Stomach (tissue), 19 donors: Measurements from ENCODE around the gene FUCA2. TPM values are rescaled to one million over a fixed set of nuclear protein-coding genes. Genes with fewer than 3 reads are reported as not detected.

ENCODE experiments used
- DNase-seq, 2 donors: peaks; one replicate each; pipeline versions ENCODE4 v3.0.0 to v3.0.0-alpha.2; 2013 to 2019
- H3K27ac ChIP-seq, 5 donors: fragments of 200-600 bp in 4 of 5; sonication (generic) in 4 of 5; one replicate each; pipeline ENCODE4 v1.5.1; 2013 to 2019; ENCODE audit warnings: mild to moderate bottlenecking in 1 of 5, moderate library complexity in 1 of 5
- H3K27me3 ChIP-seq, 3 donors: fragments of 200-600 bp; sonication (generic); one replicate each; pipeline ENCODE4 v1.5.1; 2017 to 2019; ENCODE audit warnings: mixed run types in 1 of 3
- H3K36me3 ChIP-seq, 4 donors: fragments of 200-600 bp; sonication (generic); 1 replicate in 3 of 4; 2 replicates in 1 of 4; pipeline ENCODE4 v1.5.1; 2016 to 2019
- H3K4me1 ChIP-seq, 4 donors: fragments of 200-600 bp; sonication (generic); one replicate each; pipeline ENCODE4 v1.5.1; 2016 to 2019
- H3K4me3 ChIP-seq, 4 donors: fragments of 200-600 bp; sonication (generic) in 3 of 4; one replicate each; pipeline ENCODE4 v1.5.1; 2016 to 2019; ENCODE audit warnings: mild to moderate bottlenecking in 1 of 4
- H3K9me3 ChIP-seq, 4 donors: fragments of 200-600 bp; sonication (generic); one replicate each; pipeline ENCODE4 v1.5.1; 2016 to 2019
- CTCF ChIP-seq, 7 experiments: fragments of 450-650 bp in 4 of 7; fragments of 200-600 bp in 3 of 7; sonication (generic) in 3 of 7; IDR thresholded peaks; one replicate each; pipeline ENCODE4 v1.5.1; 2016 to 2019; ENCODE audit warnings: antibody characterized with exemption in 7 of 7, control low read depth in 2 of 7, mild to moderate bottlenecking in 1 of 7
- EP300 ChIP-seq: sonication (generic); formaldehyde crosslinking; IDR thresholded peaks from one replicate; pipeline ENCODE4 v1.6.1; 2017; ENCODE audit warnings: antibody characterized with exemption
- POLR2A ChIP-seq, 4 donors: fragments of 450-650 bp; IDR thresholded peaks; one replicate each; pipeline ENCODE4 v1.6.1; 2016; ENCODE audit warnings: antibody characterized with exemption in 4 of 4, control low read depth in 2 of 4, mild to moderate bottlenecking in 1 of 4, moderate library complexity in 1 of 4
- POLR2AphosphoS5 ChIP-seq, 3 donors: sonication (generic); formaldehyde crosslinking; IDR thresholded peaks; one replicate each; pipeline ENCODE4 v1.6.1; 2016; ENCODE audit warnings: antibody characterized with exemption in 3 of 3
- WGBS, 5 donors: extraction: QIAGEN DNeasy Blood & Tissue Kit in 3 of 5; methylation state at CpG; one replicate each; pipeline versions ENCODE4 v1.1.5 to v1.1.7; 2013 to 2018; 5-methylcytosine and 5-hydroxymethylcytosine counted together
- intact Hi-C: fragments of 100-400 bp; cut with DNase I; formaldehyde crosslinking; loops from one replicate; pipeline ENCODE4 v1.15.1; 2023; ENCODE audit warnings: low total_unique reads
- long read RNA-seq, 10 donors: transcript quantifications; one replicate each; lab custom pipeline, GENCODE V29; 2026
- polyA plus RNA-seq, 3 donors: library from polyadenylated mRNA; stranded (reverse); fragments of 200-250 nt; gene quantifications; one replicate each; pipeline ENCODE4 v1.2.3, GENCODE V29; 2013
- total RNA-seq, 5 donors: library from RNA; depleted of rRNA; stranded (reverse); fragments of >200 nt; gene quantifications; one replicate each; pipeline versions ENCODE4 v1.1.0 to v1.2.3, GENCODE V29; 2014 to 2016
- donor health status: healthy with polysubstance abuse.
- donor health status: Bipolar disorder and iron deficiency.
- donor health status: healthy.

Gene FUCA2
- 10 to 100 TPM; 12.9 to 53.8 (median 26.8) TPM for total RNA-seq
- polyA plus RNA-seq = 10 to 100 TPM; 18.2 to 26.1 (median 25.2) TPM
- long read RNA-seq, donor 1, transcript FUCA2-201 (7 exons, 2,356 nt) = major isoform, 10 of 10 reads
- long read RNA-seq, donor 1, partial matches to known transcripts = 0 of 10 reads
- long read RNA-seq, donor 1, other reads (novel, unspliced or antisense) = 0 of 10 reads
- long read RNA-seq, donor 2, transcript FUCA2-201 (7 exons, 2,356 nt) = major isoform, 19 of 20 reads
- long read RNA-seq, donor 2, partial matches to known transcripts = 0 of 20 reads
- long read RNA-seq, donor 2, other reads (novel, unspliced or antisense) = 0 of 20 reads
- long read RNA-seq, donor 3, transcript FUCA2-201 (7 exons, 2,356 nt) = major isoform, 11 of 12 reads
- long read RNA-seq, donor 3, partial matches to known transcripts = 0 of 12 reads
- long read RNA-seq, donor 3, other reads (novel, unspliced or antisense) = 0 of 12 reads
- long read RNA-seq, donor 4, partial matches to known transcripts = 0 of 1 reads
- long read RNA-seq, donor 4, other reads (novel, unspliced or antisense) = 0 of 1 reads
- long read RNA-seq, donor 5, transcript FUCA2-201 (7 exons, 2,356 nt) = major isoform, 13 of 13 reads
- long read RNA-seq, donor 5, partial matches to known transcripts = 0 of 13 reads
- long read RNA-seq, donor 5, other reads (novel, unspliced or antisense) = 0 of 13 reads
- long read RNA-seq, donor 6, transcript FUCA2-201 (7 exons, 2,356 nt) = major isoform, 23 of 39 reads
- long read RNA-seq, donor 6, partial matches to known transcripts = 15 of 39 reads
- long read RNA-seq, donor 6, other reads (novel, unspliced or antisense) = 0 of 39 reads
- long read RNA-seq, donor 7, transcript FUCA2-201 (7 exons, 2,356 nt) = major isoform, 14 of 31 reads
- long read RNA-seq, donor 7, partial matches to known transcripts = 17 of 31 reads
- long read RNA-seq, donor 7, other reads (novel, unspliced or antisense) = 0 of 31 reads
- long read RNA-seq, donor 8, transcript FUCA2-201 (7 exons, 2,356 nt) = major isoform, 18 of 18 reads
- long read RNA-seq, donor 8, partial matches to known transcripts = 0 of 18 reads
- long read RNA-seq, donor 8, other reads (novel, unspliced or antisense) = 0 of 18 reads
- long read RNA-seq, donor 9, transcript FUCA2-201 (7 exons, 2,356 nt) = major isoform, 14 of 14 reads
- long read RNA-seq, donor 9, partial matches to known transcripts = 0 of 14 reads
- long read RNA-seq, donor 9, other reads (novel, unspliced or antisense) = 0 of 14 reads
- long read RNA-seq, donor 10, transcript FUCA2-201 (7 exons, 2,356 nt) = major isoform, 11 of 11 reads
- long read RNA-seq, donor 10, partial matches to known transcripts = 0 of 11 reads
- long read RNA-seq, donor 10, other reads (novel, unspliced or antisense) = 0 of 11 reads

GRCh38 chr6:143510991-143511891 lies at the start of gene FUCA2:
Gene FUCA2 (minus strand): TSS chr6:143511720. CDS start chr6:143511634, 86 bp downstream.
- Histone ChIP-seq H3K4me1 (peaks cover 12 to 61% (median 43%) of the 10 kb centered on the region in 4 donors), H3K4me3 (peak within 1 kb of the TSS; percentile 69 to 80 (median 80)), H3K9me3 (no peaks in the 10 kb centered on the region), H3K36me3 (peaks cover 0 to 12% (median 11%) of the 10 kb centered on the region in 4 donors), H3K27ac (peak within 1 kb of the TSS; percentile 87 to 95 (median 88)), H3K27me3 (no peaks in the 10 kb centered on the region)
- WGBS, 5 donors = 1 to 2% (median 1%) methylated on average over 36 to 63 of the region's 63 CpGs
- peak; percentile 94 to 96 for DNase-seq
- no peak for TF ChIP-seq CTCF (IDR thresholded peaks at IDR 0.05)
- peak; percentile 67 to 91 (median 80) for TF ChIP-seq POLR2AphosphoS5 (IDR thresholded peaks at IDR 0.05)
- peak in 1 of 4 donors; percentile 39 for TF ChIP-seq POLR2A (IDR thresholded peaks at IDR 0.05)
- peak; percentile 1 for TF ChIP-seq EP300
- intact Hi-C loops = no loop called here

GRCh38 chr6:143561105-143561704 lies 49.7 kb upstream of the FUCA2 start:
- Histone ChIP-seq H3K9me3 (no peaks in the 10 kb centered on the region), H3K27ac (no peak overlapping the region), H3K36me3 (peaks cover 0 to 4% (median 0%) of the 10 kb centered on the region in 4 donors), H3K4me1 (peaks cover 0 to 8% (median 0%) of the 10 kb centered on the region in 4 donors), H3K27me3 (no peaks in the 10 kb centered on the region), H3K4me3 (no peak overlapping the region)
- no peak for TF ChIP-seq POLR2AphosphoS5 (IDR thresholded peaks at IDR 0.05)
- TF ChIP-seq EP300 = no peak
- TF ChIP-seq POLR2A (IDR thresholded peaks at IDR 0.05) = no peak
- TF ChIP-seq CTCF (IDR thresholded peaks at IDR 0.05) = no peak
- 86 to 92% (median 92%) methylated on average over 9 of the region's 9 CpGs for WGBS, 5 donors
- intact Hi-C loops = no loop called here
- no peak for DNase-seq

- H3K27ac ChIP-seq = no peak overlapping the region
- intact Hi-C loops = no loop called here
- TF ChIP-seq EP300 (no peak), CTCF (IDR thresholded peaks at IDR 0.05) (no peak), POLR2A (IDR thresholded peaks at IDR 0.05) (no peak), POLR2AphosphoS5 (IDR thresholded peaks at IDR 0.05) (no peak)
- DNase-seq = no peak
- 83 to 88% (median 88%) methylated on average over 3 of the region's 3 CpGs for WGBS, 5 donors
- no peak overlapping the region for H3K4me3 ChIP-seq
- peaks cover 0 to 4% (median 0%) of the 10 kb centered on the region in 4 donors for H3K36me3 ChIP-seq
- no peaks in the 10 kb centered on the region for H3K27me3 ChIP-seq
- no peaks in the 10 kb centered on the region for H3K9me3 ChIP-seq
- H3K4me1 ChIP-seq = peaks cover 0 to 13% (median 6%) of the 10 kb centered on the region in 4 donors
Measured at GRCh38 chr6:143559051-143559660, 47.6 kb upstream of the FUCA2 start.
